GM12892 (cell line): ENCODE data around the gene PCDHGA1.
"Not testable (repeated sequence)": the region's sequence is repeated elsewhere in the genome, so short reads cannot be mapped to it uniquely, and the experiment has no call there.

Source experiments
- DNase-seq: peaks from one replicate; pipeline ENCODE4 v3.0.0; 2011; ENCODE audit not compliant: insufficient read length
- FAIRE-seq: peaks from 2 replicates; lab custom pipeline; 2011; peaks lifted over from hg19 to GRCh38; lab: Jason Lieb, UNC
- POLR2A ChIP-seq: IDR thresholded peaks from 2 replicates; pipeline ENCODE4 v1.6.1; 2011; ENCODE audit warnings: low read depth, low read length, control low read depth
- POLR2AphosphoS5 ChIP-seq: IDR thresholded peaks from 2 replicates; pipeline ENCODE4 v1.6.1; 2011; ENCODE audit warnings: low read depth, low read length, control low read depth
- TAF1 ChIP-seq: IDR thresholded peaks from 2 replicates; pipeline ENCODE4 v1.6.1; 2011; ENCODE audit warnings: low read depth, mild to moderate bottlenecking, control low read depth, low read length, borderline replicate concordance

Gene PCDHGA1

GRCh38 chr5:141328231-141328630, 2.1 kb upstream of the PCDHGA1 start:
- DNase-seq = no peak
- no peak for FAIRE-seq

GRCh38 chr5:141332571-141332970, 2.3 kb downstream of the PCDHGA1 start:
- not testable (repeated sequence) for DNase-seq, FAIRE-seq

More at GRCh38 chr5:141328231-141328630, 2.1 kb upstream of the PCDHGA1 start:
- TF ChIP-seq POLR2AphosphoS5 (no peak), TAF1 (no peak), POLR2A (no peak)

DNA sequence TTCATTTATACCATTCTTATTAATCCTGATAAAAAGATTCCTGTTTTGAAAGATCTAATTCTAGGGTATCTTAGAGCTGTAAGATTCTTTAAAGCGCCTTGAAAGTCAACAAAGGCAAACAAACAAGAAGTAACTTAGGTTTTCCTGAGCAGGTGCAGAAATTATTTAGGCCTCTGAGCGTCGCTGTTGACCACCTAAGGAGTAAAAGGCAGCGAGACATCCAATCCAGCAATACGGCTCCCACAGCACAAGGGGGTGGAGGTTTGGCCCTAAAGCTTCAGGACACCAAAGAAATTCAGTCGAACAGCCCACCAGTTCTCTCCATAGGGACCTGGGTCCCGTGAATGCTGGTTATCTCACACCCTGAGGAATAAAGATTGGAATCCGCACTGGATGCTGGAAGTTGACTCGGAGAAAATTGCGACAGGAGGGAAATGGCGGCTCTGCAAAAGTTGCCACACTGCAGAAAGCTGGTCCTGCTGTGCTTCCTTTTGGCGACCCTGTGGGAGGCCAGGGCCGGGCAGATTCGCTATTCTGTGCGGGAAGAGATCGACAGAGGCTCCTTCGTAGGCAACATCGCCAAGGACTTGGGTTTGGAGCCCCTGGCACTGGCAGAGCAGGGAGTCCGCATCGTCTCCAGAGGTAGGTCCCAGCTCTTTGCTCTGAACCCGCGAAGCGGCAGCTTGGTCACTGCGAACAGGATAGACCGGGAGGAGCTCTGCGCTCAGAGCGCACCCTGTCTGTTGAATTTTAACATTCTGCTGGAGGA, 8.4 kb downstream of the PCDHGA1 start, which contains the start of gene PCDHGA2:
PCDHGA2 (plus strand) TSS at position 223 of the 769 bp plus-strand sequence.
- no peak for FAIRE-seq
- no peak for DNase-seq
- TF ChIP-seq TAF1 (no peak), POLR2AphosphoS5 (no peak), POLR2A (no peak)

GRCh38 chr5:141340781-141341354, 10.6 kb downstream of the PCDHGA1 start:
- FAIRE-seq, DNase-seq: not testable (repeated sequence)

- no peak for FAIRE-seq
- no peak for DNase-seq
- TF ChIP-seq TAF1 = no peak
- TF ChIP-seq POLR2AphosphoS5 = no peak
- no peak for TF ChIP-seq POLR2A
These were observed 12.5 kb downstream of the PCDHGA1 start for GRCh38 chr5:141342773-141343172.

GRCh38 chr5:141343242-141343952, 13.1 kb downstream of the PCDHGA1 start, which contains the start of gene PCDHGA3:
PCDHGA3 (plus strand) TSS chr5:141343829; CDS start chr5:141344034, 205 bp downstream.
- DNase-seq = no peak
- no peak for TF ChIP-seq TAF1
- TF ChIP-seq POLR2A = no peak
- FAIRE-seq = no peak

- DNase-seq (no peak), FAIRE-seq (no peak)
- TF ChIP-seq TAF1 (no peak), POLR2AphosphoS5 (no peak), POLR2A (no peak)
These were observed 13.7 kb downstream of the PCDHGA1 start for GRCh38 chr5:141343953-141344463.

DNA sequence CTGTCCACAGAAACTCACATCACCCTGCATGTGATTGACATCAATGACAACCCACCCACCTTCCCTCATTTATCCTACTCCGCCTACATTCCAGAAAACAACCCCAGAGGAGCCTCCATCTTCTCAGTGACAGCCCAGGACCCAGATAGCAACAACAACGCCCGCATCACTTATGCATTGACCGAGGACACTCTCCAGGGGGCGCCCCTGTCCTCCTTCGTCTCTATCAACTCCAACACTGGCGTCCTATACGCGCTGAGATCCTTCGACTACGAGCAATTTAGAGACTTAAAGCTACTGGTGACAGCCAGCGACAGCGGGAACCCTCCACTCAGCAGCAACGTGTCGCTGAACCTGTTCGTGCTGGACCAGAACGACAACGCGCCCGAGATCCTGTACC, 15.0 kb downstream of the PCDHGA1 start:
- DNase-seq (no peak), FAIRE-seq (no peak)
- TF ChIP-seq POLR2A (no peak), TAF1 (no peak), POLR2AphosphoS5 (no peak)

DNA sequence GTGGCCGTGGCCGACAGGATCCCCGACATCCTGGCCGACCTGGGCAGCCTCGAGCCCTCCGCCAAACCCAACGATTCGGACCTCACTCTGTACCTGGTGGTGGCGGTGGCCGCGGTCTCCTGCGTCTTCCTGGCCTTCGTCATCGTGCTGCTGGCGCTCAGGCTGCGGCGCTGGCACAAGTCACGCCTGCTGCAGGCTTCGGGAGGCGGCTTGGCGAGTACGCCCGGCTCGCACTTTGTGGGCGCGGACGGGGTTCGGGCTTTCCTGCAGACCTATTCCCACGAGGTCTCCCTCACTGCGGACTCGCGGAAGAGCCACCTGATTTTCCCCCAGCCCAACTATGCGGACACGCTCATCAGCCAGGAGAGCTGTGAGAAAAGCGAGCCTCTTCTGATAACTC, 15.7 kb downstream of the PCDHGA1 start:
- DNase-seq, FAIRE-seq: not testable (repeated sequence)

DNA sequence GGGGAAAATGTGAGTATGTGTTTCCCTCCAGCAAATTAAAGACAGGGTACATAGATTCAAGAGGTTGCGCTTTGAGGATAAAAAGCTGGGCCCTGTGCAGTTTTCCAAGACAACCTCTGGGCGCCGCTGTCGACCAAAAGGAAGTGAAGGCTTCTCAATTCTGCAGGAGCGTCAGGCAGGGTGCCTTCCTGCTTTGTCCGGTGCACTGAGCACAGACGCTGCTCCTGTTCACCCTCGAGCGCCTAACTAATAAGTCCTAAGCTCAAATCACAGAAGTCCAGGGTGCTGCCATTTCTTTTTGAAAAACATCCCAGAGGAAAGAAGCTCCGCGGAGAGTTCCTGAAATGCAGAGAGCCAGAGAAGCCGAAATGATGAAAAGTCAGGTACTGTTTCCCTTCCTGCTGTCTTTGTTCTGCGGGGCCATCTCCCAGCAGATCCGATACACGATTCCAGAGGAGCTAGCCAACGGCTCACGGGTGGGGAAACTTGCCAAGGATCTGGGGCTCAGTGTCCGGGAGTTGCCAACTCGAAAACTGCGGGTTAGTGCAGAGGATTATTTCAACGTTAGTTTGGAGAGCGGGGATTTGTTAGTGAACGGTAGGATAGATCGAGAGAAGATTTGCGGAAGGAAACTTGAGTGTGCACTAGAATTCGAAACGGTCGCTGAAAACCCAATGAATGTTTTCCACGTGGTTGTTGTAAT, 19.8 kb downstream of the PCDHGA1 start, which contains the start of gene PCDHGB1:
PCDHGB1 (plus strand) TSS at position 183 of the 703 bp plus-strand sequence; CDS start at position 345, 162 bp downstream.
- DNase-seq (no peak), FAIRE-seq (no peak)
- TF ChIP-seq POLR2A (no peak), POLR2AphosphoS5 (no peak), TAF1 (no peak)

DNA sequence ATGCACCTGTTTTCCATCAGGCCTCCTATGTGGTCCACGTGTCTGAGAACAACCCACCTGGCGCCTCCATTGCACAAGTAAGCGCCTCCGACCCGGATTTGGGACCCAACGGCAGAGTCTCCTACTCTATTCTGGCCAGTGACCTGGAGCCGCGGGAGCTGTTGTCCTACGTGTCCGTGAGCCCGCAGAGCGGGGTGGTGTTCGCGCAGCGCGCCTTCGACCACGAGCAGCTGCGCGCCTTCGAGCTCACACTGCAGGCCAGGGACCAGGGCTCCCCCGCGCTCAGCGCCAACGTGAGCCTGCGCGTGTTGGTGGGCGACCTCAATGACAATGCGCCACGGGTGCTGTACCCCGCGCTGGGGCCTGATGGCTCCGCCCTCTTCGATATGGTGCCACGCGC, 21.3 kb downstream of the PCDHGA1 start:
- DNase-seq (no peak), FAIRE-seq (no peak)
- no peak for TF ChIP-seq TAF1
- no peak for TF ChIP-seq POLR2AphosphoS5
- TF ChIP-seq POLR2A = no peak

GRCh38 chr5:141354900-141355469, 24.7 kb downstream of the PCDHGA1 start, which contains the start of gene PCDHGA4:
PCDHGA4 (plus strand) TSS chr5:141355021; CDS start chr5:141355108, 87 bp downstream.
- FAIRE-seq (no peak), DNase-seq (no peak)
- TF ChIP-seq POLR2A (no peak), POLR2AphosphoS5 (no peak), TAF1 (no peak)
